Peyer's patch (tissue), 4 donors: ENCODE data around the gene NOC2L.

Source experiments
- CTCF ChIP-seq, 6 experiments: fragments of 450-650 bp in 4 of 6; fragments of 200-600 bp in 2 of 6; sonication (generic) in 1 of 6; IDR thresholded peaks; one replicate each; pipeline ENCODE4 v1.5.1; 2017 to 2019; ENCODE audit warnings: antibody characterized with exemption in 6 of 6, mild to moderate bottlenecking in 3 of 6, moderate library complexity in 1 of 6
- POLR2A ChIP-seq, 2 donors: fragments of 450-650 bp; IDR thresholded peaks; one replicate each; pipeline ENCODE4 v1.5.1; 2017; ENCODE audit warnings: antibody characterized with exemption in 2 of 2, mild to moderate bottlenecking in 2 of 2, moderate library complexity in 2 of 2

- TF ChIP-seq CTCF (IDR thresholded peaks at IDR 0.05) (no peak), POLR2A (IDR thresholded peaks at IDR 0.05) (no peak)
These were observed 18.7 kb downstream of the NOC2L start for GRCh38 chr1:940107-941014.
